ENCODE data around the gene MEIOB. TPM values are rescaled to one million over a fixed set of nuclear protein-coding genes. Genes with fewer than 3 reads are reported as not detected.

MEIOB gene
- total RNA-seq, 1 experiment from 2014 or later: not detected

GRCh38 chr16:1912215-1912543, 40.2 kb upstream of the MEIOB start:
- peaks cover 24% of the 10 kb centered on the region for H3K4me1 Mint-ChIP-seq (ENCODE audit: low read depth, unreplicated experiment)
- no peak overlapping the region for H3K4me3 Mint-ChIP-seq (ENCODE audit: low read depth, unreplicated experiment)
- intact Hi-C loops (cut with micrococcal nuclease; ENCODE audit: unreplicated experiment): no loop called here
- no peaks in the 10 kb centered on the region for H3K36me3 Mint-ChIP-seq (ENCODE audit: insufficient read depth, unreplicated experiment)
- no peak overlapping the region for H3K27ac Mint-ChIP-seq (ENCODE audit: unreplicated experiment)
- CTCF ChIA-PET: no interaction called here
- no TSS peak for BruUV-seq (replicated peaks)
- no peaks in the 10 kb centered on the region for H3K9me3 Mint-ChIP-seq (ENCODE audit: low read depth, unreplicated experiment)
- DNase-seq: no peak
- H3K27me3 Mint-ChIP-seq (ENCODE audit: unreplicated experiment): peaks cover 50% of the 10 kb centered on the region
- TF ChIP-seq, protein P1, sequence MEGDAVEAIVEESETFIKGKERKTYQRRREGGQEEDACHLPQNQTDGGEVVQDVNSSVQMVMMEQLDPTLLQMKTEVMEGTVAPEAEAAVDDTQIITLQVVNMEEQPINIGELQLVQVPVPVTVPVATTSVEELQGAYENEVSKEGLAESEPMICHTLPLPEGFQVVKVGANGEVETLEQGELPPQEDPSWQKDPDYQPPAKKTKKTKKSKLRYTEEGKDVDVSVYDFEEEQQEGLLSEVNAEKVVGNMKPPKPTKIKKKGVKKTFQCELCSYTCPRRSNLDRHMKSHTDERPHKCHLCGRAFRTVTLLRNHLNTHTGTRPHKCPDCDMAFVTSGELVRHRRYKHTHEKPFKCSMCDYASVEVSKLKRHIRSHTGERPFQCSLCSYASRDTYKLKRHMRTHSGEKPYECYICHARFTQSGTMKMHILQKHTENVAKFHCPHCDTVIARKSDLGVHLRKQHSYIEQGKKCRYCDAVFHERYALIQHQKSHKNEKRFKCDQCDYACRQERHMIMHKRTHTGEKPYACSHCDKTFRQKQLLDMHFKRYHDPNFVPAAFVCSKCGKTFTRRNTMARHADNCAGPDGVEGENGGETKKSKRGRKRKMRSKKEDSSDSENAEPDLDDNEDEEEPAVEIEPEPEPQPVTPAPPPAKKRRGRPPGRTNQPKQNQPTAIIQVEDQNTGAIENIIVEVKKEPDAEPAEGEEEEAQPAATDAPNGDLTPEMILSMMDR (IDR thresholded peaks at IDR 0.05; ENCODE audit: unreplicated experiment): no peak

DNA sequence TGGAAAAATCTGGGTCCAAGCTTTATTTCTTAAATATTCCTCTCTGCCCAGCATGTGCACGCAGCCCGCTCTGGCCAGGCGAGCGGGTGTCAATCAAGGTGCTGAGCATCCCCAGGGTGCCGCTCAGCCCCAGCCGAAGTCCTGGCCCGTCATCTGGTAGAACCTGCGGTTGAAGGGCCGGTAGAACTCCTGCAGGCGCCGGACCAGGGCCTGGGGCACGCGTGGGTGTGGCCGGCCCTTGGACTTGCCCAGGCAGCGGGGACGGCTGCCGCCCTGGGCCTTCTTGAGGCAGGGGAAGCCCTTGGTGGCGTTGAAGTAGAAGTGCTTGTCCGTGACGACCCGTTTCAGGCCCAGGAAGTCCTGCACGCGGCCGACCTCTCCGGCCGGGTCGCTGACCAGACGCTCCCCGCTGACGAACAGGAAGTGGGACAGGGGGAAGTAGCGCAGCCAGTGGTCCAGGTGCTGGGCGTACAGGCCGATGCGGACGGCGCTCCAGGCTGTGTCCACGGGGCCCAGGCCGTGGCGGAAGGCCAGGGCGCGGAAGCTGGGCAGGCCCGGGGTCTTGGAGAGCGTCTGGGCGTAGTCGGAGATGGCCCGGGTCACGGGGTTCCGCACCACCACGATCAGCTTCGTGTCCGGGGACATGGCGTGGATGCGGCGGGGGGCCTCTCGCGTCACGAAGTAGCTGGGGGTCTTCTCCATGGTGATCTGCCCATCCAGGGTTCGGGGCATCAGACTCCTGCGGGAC, 39.7 kb upstream of the MEIOB start:
- no TSS peak for BruUV-seq (replicated peaks)
- no peak overlapping the region for H3K27ac Mint-ChIP-seq (ENCODE audit: unreplicated experiment)
- no peak overlapping the region for H3K4me3 Mint-ChIP-seq (ENCODE audit: low read depth, unreplicated experiment)
- CTCF ChIA-PET: no interaction called here
- H3K36me3 Mint-ChIP-seq (ENCODE audit: insufficient read depth, unreplicated experiment): no peaks in the 10 kb centered on the region
- peaks cover 27% of the 10 kb centered on the region for H3K4me1 Mint-ChIP-seq (ENCODE audit: low read depth, unreplicated experiment)
- intact Hi-C loops (cut with micrococcal nuclease; ENCODE audit: unreplicated experiment): no loop called here
- TF ChIP-seq, protein P1 (IDR thresholded peaks at IDR 0.05; ENCODE audit: unreplicated experiment): no peak
- no peaks in the 10 kb centered on the region for H3K9me3 Mint-ChIP-seq (ENCODE audit: low read depth, unreplicated experiment)
- no peak for DNase-seq
- H3K27me3 Mint-ChIP-seq (ENCODE audit: unreplicated experiment): peaks cover 50% of the 10 kb centered on the region

GRCh38 chr16:1909561-1910231, 37.7 kb upstream of the MEIOB start:
- Mint-ChIP-seq H3K27ac (ENCODE audit: unreplicated experiment) (no peak overlapping the region), H3K9me3 (ENCODE audit: low read depth, unreplicated experiment) (no peaks in the 10 kb centered on the region), H3K27me3 (ENCODE audit: unreplicated experiment) (peaks cover 50% of the 10 kb centered on the region), H3K36me3 (ENCODE audit: insufficient read depth, unreplicated experiment) (no peaks in the 10 kb centered on the region), H3K4me3 (ENCODE audit: low read depth, unreplicated experiment) (no peak overlapping the region), H3K4me1 (ENCODE audit: low read depth, unreplicated experiment) (peaks cover 36% of the 10 kb centered on the region)
- no TSS peak for BruUV-seq (replicated peaks)
- CTCF ChIA-PET: no interaction called here
- TF ChIP-seq, protein P1 (IDR thresholded peaks at IDR 0.05; ENCODE audit: unreplicated experiment): no peak
- intact Hi-C loops (cut with micrococcal nuclease; ENCODE audit: unreplicated experiment): no loop called here
- DNase-seq: no peak

GRCh38 chr16:1908983-1909382, 37.0 kb upstream of the MEIOB start:
- H3K27me3 Mint-ChIP-seq (ENCODE audit: unreplicated experiment): peaks cover 53% of the 10 kb centered on the region
- H3K9me3 Mint-ChIP-seq (ENCODE audit: low read depth, unreplicated experiment): no peaks in the 10 kb centered on the region
- peaks cover 36% of the 10 kb centered on the region for H3K4me1 Mint-ChIP-seq (ENCODE audit: low read depth, unreplicated experiment)
- no peak overlapping the region for H3K27ac Mint-ChIP-seq (ENCODE audit: unreplicated experiment)
- CTCF ChIA-PET: interaction anchor here (0.5 to 1.1 kb wide), 2 partner anchors 22 to 43 kb away, joined by 3 read pairs; no protein-coding TSS in a partner anchor
- no peak overlapping the region for H3K4me3 Mint-ChIP-seq (ENCODE audit: low read depth, unreplicated experiment)
- intact Hi-C loops (cut with micrococcal nuclease; ENCODE audit: unreplicated experiment): no loop called here
- no TSS peak for BruUV-seq (replicated peaks)
- TF ChIP-seq, protein P1 (IDR thresholded peaks at IDR 0.05; ENCODE audit: unreplicated experiment): no peak
- no peak for DNase-seq
- H3K36me3 Mint-ChIP-seq (ENCODE audit: insufficient read depth, unreplicated experiment): no peaks in the 10 kb centered on the region

All from Calu3 (cell line).